A204.1 (cell line): ENCODE data around the gene CLCNKA.
"Not testable (repeated sequence)": the region's sequence is repeated elsewhere in the genome, so short reads cannot be mapped to it uniquely, and the experiment has no call there.

Experiments used
- FAIRE-seq: peaks from 2 replicates; lab custom pipeline; 2012; peaks lifted over from hg19 to GRCh38; lab: Jason Lieb, UNC

CLCNKA gene

GRCh38 chr1:16042096-16042495 lies 20.3 kb downstream of the CLCNKA start:
- FAIRE-seq = no peak

DNA sequence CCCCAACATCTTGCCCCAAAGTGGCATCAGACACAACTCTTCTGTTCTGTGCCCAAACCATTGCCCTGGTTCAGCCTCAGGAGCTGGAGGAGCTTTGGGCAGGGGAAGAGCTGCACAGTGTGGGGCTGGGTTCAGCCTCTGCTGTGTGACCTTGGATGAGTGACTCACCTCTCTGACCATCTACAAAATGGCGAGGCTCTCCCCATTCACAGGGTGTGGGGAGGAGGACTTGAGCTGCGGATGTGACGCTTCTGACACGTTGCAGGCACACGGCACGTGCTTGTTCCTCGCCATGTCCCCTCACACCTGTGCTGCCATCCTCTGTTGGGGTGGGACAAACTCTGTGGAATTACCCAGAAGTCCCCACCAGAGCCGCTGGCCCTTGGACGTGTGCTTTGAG lies 20.8 kb downstream of the CLCNKA start:
- FAIRE-seq = not testable (repeated sequence)

- no peak for FAIRE-seq
Measured at GRCh38 chr1:16043521-16043920, 21.7 kb downstream of the CLCNKA start, which contains the start of gene CLCNKB. TSS of gene CLCNKB (plus strand) at chr1:16043782. CDS start at chr1:16044493, 711 bp downstream.

- FAIRE-seq = no peak
Measured at GRCh38 chr1:16043950-16044349, 22.1 kb downstream of the CLCNKA start.

- no peak for FAIRE-seq
Measured at GRCh38 chr1:16046842-16047241, 25.0 kb downstream of the CLCNKA start.

DNA sequence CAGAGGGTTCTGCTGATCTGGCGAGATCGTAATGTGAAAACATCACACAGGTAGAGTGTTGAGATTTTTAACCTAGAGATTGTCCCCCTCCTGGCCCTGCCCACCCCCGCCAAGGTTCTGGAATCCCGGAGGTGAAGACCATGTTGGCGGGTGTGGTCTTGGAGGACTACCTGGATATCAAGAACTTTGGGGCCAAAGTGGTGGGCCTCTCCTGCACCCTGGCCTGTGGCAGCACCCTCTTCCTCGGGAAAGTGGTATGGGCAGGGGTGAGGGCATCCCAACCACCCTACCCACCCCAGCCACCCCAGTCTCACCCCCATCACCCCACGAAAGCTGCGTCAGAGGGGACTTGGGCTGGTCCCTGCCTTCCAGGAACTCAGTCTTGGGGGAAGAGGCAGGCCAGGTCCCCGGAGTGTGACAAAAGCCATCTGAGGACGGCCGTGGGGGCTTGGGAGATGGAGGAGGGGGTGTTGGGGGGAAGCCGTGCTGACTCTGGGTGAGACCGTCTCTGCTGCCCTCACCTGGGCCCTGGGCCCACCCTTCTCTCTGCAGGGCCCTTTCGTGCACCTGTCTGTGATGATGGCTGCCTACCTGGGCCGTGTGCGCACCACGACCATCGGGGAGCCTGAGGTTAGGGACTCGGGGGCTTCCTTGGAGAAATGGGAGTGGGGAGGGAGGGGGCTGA lies 26.1 kb downstream of the CLCNKA start:
- FAIRE-seq = no peak

- no peak for FAIRE-seq
Measured at GRCh38 chr1:16048573-16049189, 26.8 kb downstream of the CLCNKA start.

- no peak for FAIRE-seq
Measured at GRCh38 chr1:16050328-16050727, 28.5 kb downstream of the CLCNKA start.

GRCh38 chr1:16051039-16051438 lies 29.2 kb downstream of the CLCNKA start:
- no peak for FAIRE-seq

- FAIRE-seq = not testable (repeated sequence)
Measured at GRCh38 chr1:16051949-16052348, 30.1 kb downstream of the CLCNKA start.

- FAIRE-seq = no peak
Measured at GRCh38 chr1:16053781-16054502, 32.1 kb downstream of the CLCNKA start.

GRCh38 chr1:16054598-16055540 lies 33.0 kb downstream of the CLCNKA start:
- FAIRE-seq = no peak

GRCh38 chr1:16055613-16056520 lies 34.0 kb downstream of the CLCNKA start:
- FAIRE-seq = no peak

DNA sequence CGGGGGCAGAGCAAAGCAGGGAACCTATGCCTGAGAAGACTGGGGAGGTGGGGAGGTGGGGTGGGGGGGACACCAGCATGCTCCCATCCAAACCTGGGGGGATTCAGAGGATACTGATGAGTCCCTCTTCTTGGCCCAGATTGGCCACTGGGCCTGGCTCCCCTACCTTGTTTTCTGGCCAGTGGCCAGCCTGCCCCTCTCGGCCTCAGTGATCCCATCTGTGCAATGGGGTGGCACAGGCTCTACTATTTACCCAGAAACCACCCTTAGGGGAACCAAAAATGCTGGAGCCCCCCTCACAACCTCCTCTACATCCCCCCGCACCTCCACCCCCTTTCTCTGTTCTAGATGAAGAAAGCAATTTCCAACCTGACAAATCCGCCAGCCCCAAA lies 34.7 kb downstream of the CLCNKA start:
- not testable (repeated sequence) for FAIRE-seq

- FAIRE-seq = not testable (repeated sequence)
Measured at GRCh38 chr1:16057314-16057915, 35.6 kb downstream of the CLCNKA start.

- not testable (repeated sequence) for FAIRE-seq
Measured at GRCh38 chr1:16058394-16059120, 36.7 kb downstream of the CLCNKA start.

DNA sequence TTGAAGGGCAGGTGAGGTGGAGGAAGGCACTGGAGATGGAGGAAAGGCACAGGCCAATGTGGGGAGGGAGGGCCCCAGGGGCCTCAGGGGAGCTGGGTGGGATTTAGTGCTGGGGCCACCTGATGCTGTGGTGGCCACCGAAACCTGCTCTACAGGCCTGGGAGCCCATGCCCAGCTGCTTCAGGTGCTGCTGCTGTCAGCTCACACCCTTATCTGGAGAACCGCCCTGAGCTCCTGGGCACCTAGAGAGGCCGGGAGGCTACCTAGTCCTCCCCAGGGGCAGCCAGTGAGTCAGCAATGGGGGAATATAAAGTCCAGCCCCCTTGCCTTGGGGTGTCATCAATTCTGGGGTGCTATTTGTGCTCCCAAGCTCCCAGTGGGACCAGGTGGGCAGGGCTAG lies 39.4 kb downstream of the CLCNKA start:
- FAIRE-seq = no peak

GRCh38 chr1:16061989-16062686 lies 40.3 kb downstream of the CLCNKA start:
- FAIRE-seq = not testable (repeated sequence)

DNA sequence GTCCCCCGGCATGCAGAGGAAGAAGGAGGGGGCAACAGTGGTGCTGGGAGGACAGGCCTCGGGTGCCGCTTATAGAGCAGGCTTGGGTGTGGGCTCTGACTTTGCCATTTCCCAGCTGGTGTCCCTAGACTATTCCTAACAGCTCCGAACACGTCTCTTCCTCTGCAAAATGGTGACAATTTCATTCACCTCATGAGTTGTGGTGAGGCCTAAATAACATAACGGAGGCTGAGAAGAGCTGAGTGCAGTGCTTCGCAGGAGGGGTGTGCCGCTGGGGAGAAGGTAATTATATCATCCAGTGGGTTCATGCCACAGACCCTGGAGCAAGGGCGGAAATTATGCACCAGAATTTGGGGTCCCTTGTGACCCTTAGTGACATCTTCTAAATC lies 40.8 kb downstream of the CLCNKA start:
- FAIRE-seq = not testable (repeated sequence)
